ENCODE data around the gene GUCY1A1. TPM values are rescaled to one million over a fixed set of nuclear protein-coding genes. Genes with fewer than 3 reads are reported as not detected.

GUCY1A1 gene
- total RNA-seq, 1 donor from 2014 or later, result 1.0 TPM

DNA sequence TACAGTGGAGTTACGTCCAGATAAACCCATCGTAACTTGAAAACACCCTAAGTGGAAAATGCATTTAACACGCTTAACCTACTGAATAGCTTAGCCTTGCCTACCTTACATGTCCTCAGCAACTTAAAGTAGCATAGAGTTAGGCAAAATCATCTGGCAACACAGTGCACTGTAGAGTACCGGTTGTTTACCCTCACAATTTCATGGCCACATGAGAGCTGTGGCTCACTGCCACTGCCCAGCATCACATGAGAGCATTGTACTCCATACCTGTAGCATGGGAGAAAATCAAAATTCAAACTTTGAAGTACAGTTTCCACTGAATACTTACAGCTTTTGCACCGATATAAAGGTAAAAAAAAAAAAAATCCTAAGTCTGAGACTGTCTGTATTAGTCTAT is 40.6 kb downstream of the GUCY1A1 start:
- no peak for DNase-seq (ENCODE audit: low read depth)
- Histone ChIP-seq H3K9me3 (ENCODE audit: insufficient read depth, low read depth, low read length) (no peaks in the 10 kb centered on the region), H3K79me2 (ENCODE audit: insufficient read depth, low read length) (no peaks in the 10 kb centered on the region), H3K27ac (ENCODE audit: low read depth, low read length) (no peak overlapping the region), H4K20me1 (ENCODE audit: insufficient read depth, low read length) (no peaks in the 10 kb centered on the region), H3K9ac (ENCODE audit: low read length) (no peak overlapping the region), H3K4me3 (ENCODE audit: insufficient read depth, low read depth, low read length) (no peak overlapping the region), H3K36me3 (ENCODE audit: insufficient read depth, low read length) (no peaks in the 10 kb centered on the region), H3K27me3 (ENCODE audit: insufficient read depth, low read length) (no peaks in the 10 kb centered on the region), H2AFZ (ENCODE audit: low read depth, low read length) (no peak overlapping the region), H3K4me1 (ENCODE audit: insufficient read depth, low read length) (peaks cover 2% of the 10 kb centered on the region), H3K4me2 (ENCODE audit: low read length) (no peak overlapping the region)
- no peaks in the 10 kb centered on the region for H3K27me3 Mint-ChIP-seq (ENCODE audit: low read depth, unreplicated experiment)
- H3K4me1 Mint-ChIP-seq (ENCODE audit: low read depth, unreplicated experiment), result peaks cover 7% of the 10 kb centered on the region
- FAIRE-seq, result no peak
- H3K9me3 Mint-ChIP-seq (ENCODE audit: unreplicated experiment), result no peaks in the 10 kb centered on the region
- H3K4me3 Mint-ChIP-seq (ENCODE audit: unreplicated experiment), result no peak overlapping the region
- no peak overlapping the region for H3K27ac Mint-ChIP-seq (ENCODE audit: unreplicated experiment)
- no peaks in the 10 kb centered on the region for H3K36me3 Mint-ChIP-seq (ENCODE audit: low read depth, unreplicated experiment)
- TF ChIP-seq EZH2 (IDR thresholded peaks at IDR 0.05; ENCODE audit: insufficient read depth, low read length) (no peak), CTCF (IDR thresholded peaks at IDR 0.05; ENCODE audit: insufficient read depth, low read depth, low read length) (no peak)

- Histone ChIP-seq H3K9me3 (ENCODE audit: insufficient read depth, low read depth, low read length) (no peaks in the 10 kb centered on the region), H2AFZ (ENCODE audit: low read depth, low read length) (no peak overlapping the region), H3K4me1 (ENCODE audit: insufficient read depth, low read length) (peaks cover 2% of the 10 kb centered on the region), H3K4me2 (ENCODE audit: low read length) (no peak overlapping the region), H4K20me1 (ENCODE audit: insufficient read depth, low read length) (no peaks in the 10 kb centered on the region), H3K9ac (ENCODE audit: low read length) (no peak overlapping the region), H3K27ac (ENCODE audit: low read depth, low read length) (no peak overlapping the region), H3K36me3 (ENCODE audit: insufficient read depth, low read length) (no peaks in the 10 kb centered on the region), H3K27me3 (ENCODE audit: insufficient read depth, low read length) (no peaks in the 10 kb centered on the region), H3K79me2 (ENCODE audit: insufficient read depth, low read length) (no peaks in the 10 kb centered on the region), H3K4me3 (ENCODE audit: insufficient read depth, low read depth, low read length) (no peak overlapping the region)
- Mint-ChIP-seq H3K27me3 (ENCODE audit: low read depth, unreplicated experiment) (peaks cover 3% of the 10 kb centered on the region), H3K4me3 (ENCODE audit: unreplicated experiment) (no peak overlapping the region), H3K36me3 (ENCODE audit: low read depth, unreplicated experiment) (no peaks in the 10 kb centered on the region), H3K27ac (ENCODE audit: unreplicated experiment) (no peak overlapping the region), H3K4me1 (ENCODE audit: low read depth, unreplicated experiment) (peaks cover 7% of the 10 kb centered on the region), H3K9me3 (ENCODE audit: unreplicated experiment) (no peaks in the 10 kb centered on the region)
- FAIRE-seq (no peak), DNase-seq (ENCODE audit: low read depth) (no peak)
- no peak for TF ChIP-seq CTCF (IDR thresholded peaks at IDR 0.05; ENCODE audit: insufficient read depth, low read depth, low read length)
- TF ChIP-seq EZH2 (IDR thresholded peaks at IDR 0.05; ENCODE audit: insufficient read depth, low read length), result no peak
Observed at GRCh38 chr4:155708782-155709181, 42.1 kb downstream of the GUCY1A1 start.

- H3K4me1 ChIP-seq (ENCODE audit: insufficient read depth, low read length), result peaks cover 2% of the 10 kb centered on the region
- H3K4me3 Mint-ChIP-seq (ENCODE audit: unreplicated experiment), result no peak overlapping the region
- H3K27me3 Mint-ChIP-seq (ENCODE audit: low read depth, unreplicated experiment), result peaks cover 3% of the 10 kb centered on the region
- no peaks in the 10 kb centered on the region for H3K79me2 ChIP-seq (ENCODE audit: insufficient read depth, low read length)
- H3K9me3 ChIP-seq (ENCODE audit: insufficient read depth, low read depth, low read length), result no peaks in the 10 kb centered on the region
- no peak overlapping the region for H3K9ac ChIP-seq (ENCODE audit: low read length)
- no peaks in the 10 kb centered on the region for H4K20me1 ChIP-seq (ENCODE audit: insufficient read depth, low read length)
- H3K9me3 Mint-ChIP-seq (ENCODE audit: unreplicated experiment), result no peaks in the 10 kb centered on the region
- no peak overlapping the region for H3K27ac Mint-ChIP-seq (ENCODE audit: unreplicated experiment)
- TF ChIP-seq EZH2 (IDR thresholded peaks at IDR 0.05; ENCODE audit: insufficient read depth, low read length) (no peak), CTCF (IDR thresholded peaks at IDR 0.05; ENCODE audit: insufficient read depth, low read depth, low read length) (no peak)
- H3K36me3 ChIP-seq (ENCODE audit: insufficient read depth, low read length), result no peaks in the 10 kb centered on the region
- peaks cover 7% of the 10 kb centered on the region for H3K4me1 Mint-ChIP-seq (ENCODE audit: low read depth, unreplicated experiment)
- DNase-seq (ENCODE audit: low read depth) (no peak), FAIRE-seq (no peak)
- no peaks in the 10 kb centered on the region for H3K36me3 Mint-ChIP-seq (ENCODE audit: low read depth, unreplicated experiment)
- no peak overlapping the region for H2AFZ ChIP-seq (ENCODE audit: low read depth, low read length)
- no peak overlapping the region for H3K4me3 ChIP-seq (ENCODE audit: insufficient read depth, low read depth, low read length)
- no peak overlapping the region for H3K27ac ChIP-seq (ENCODE audit: low read depth, low read length)
- no peak overlapping the region for H3K4me2 ChIP-seq (ENCODE audit: low read length)
- no peaks in the 10 kb centered on the region for H3K27me3 ChIP-seq (ENCODE audit: insufficient read depth, low read length)
Observed at GRCh38 chr4:155709918-155710317, 43.3 kb downstream of the GUCY1A1 start.
